Stimulated activated CD4-positive, alpha-beta T cell treated with anti-CD3 and anti-CD28 coated beads, Interleukin-2, amount 100 ng/mL, for 4 hours (primary cell): ENCODE data around the gene PIN1.

ENCODE experiments used
- DNase-seq: peaks from one replicate; pipeline ENCODE4 v3.0.0-alpha.2; 2020; ENCODE audit warnings: low read depth

Gene PIN1

DNA sequence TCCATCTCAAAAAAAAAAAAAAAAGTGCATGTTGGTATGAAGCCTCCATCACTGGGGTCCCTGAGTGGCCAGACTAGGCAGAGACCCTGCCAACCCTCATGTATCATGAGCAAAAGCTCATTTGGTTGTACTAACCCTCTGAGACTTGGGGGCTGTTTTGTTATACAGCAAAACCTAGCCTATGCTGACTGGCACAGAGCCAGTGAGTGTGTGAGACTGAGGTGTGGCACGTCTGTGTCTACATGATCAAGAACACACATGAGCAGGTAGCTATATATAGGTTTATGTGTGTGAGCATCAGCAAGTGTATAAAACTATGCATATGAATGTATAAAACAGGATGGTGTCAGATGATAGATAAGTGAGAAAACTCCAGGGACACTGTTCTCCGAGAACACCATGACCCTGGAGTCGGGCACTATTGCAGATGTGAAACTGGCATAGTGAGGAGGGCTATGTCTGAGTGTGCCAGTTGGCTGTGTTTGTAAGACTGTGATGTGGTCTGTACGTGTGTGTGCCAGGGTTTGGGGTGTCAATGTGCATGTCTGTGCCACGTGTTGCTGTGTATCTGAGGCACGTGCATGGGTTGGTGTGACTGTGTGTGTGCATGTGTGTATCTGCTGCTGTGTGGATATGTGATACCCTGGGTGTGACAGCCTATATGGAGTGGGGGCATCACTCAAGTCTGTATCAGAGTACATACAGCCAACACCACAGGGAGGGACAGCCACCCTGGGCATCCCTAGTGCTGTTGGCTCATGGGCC, 56.7 kb downstream of the PIN1 start:
- DNase-seq, result no peak
